ENCODE measurements around the gene KMT5B.

The KMT5B gene

GRCh38 chr11:68215524-68216170, 2.6 kb upstream of the KMT5B start:
- DNase-seq (ENCODE audit: low read depth) = no peak

- peak; percentile 16 for DNase-seq (ENCODE audit: low read depth)
These were observed 2.0 kb upstream of the KMT5B start for GRCh38 chr11:68215087-68215445.

GRCh38 chr11:68214173-68215086, 1.3 kb upstream of the KMT5B start:
- DNase-seq (ENCODE audit: low read depth) = no peak

- DNase-seq (ENCODE audit: low read depth) = peak; percentile 71
These were observed 568 bp upstream of the KMT5B start for GRCh38 chr11:68213555-68214172.

- DNase-seq (ENCODE audit: low read depth) = peak; percentile 36
These were observed 518 bp downstream of the KMT5B start for GRCh38 chr11:68212421-68213134.

- no peak for DNase-seq (ENCODE audit: low read depth)
These were observed 1.6 kb downstream of the KMT5B start for GRCh38 chr11:68211546-68211945.

GRCh38 chr11:68206211-68206610, 6.9 kb downstream of the KMT5B start:
- DNase-seq (ENCODE audit: low read depth) = no peak

- no peak for DNase-seq (ENCODE audit: low read depth)
These were observed 8.7 kb downstream of the KMT5B start for GRCh38 chr11:68204402-68204801.

GRCh38 chr11:68202165-68202564, 10.9 kb downstream of the KMT5B start:
- no peak for DNase-seq (ENCODE audit: low read depth)

- no peak for DNase-seq (ENCODE audit: low read depth)
These were observed 11.6 kb downstream of the KMT5B start for GRCh38 chr11:68201492-68201891.

- DNase-seq (ENCODE audit: low read depth) = no peak
These were observed 12.5 kb downstream of the KMT5B start for GRCh38 chr11:68200639-68201038.

- no peak for DNase-seq (ENCODE audit: low read depth)
These were observed 13.7 kb downstream of the KMT5B start for GRCh38 chr11:68199295-68199987.

- DNase-seq (ENCODE audit: low read depth) = no peak
These were observed 16.9 kb downstream of the KMT5B start for GRCh38 chr11:68196219-68196618.

- DNase-seq (ENCODE audit: low read depth) = no peak
These were observed 18.3 kb downstream of the KMT5B start for GRCh38 chr11:68194675-68195294.

- DNase-seq (ENCODE audit: low read depth) = no peak
These were observed 20.1 kb downstream of the KMT5B start for GRCh38 chr11:68193018-68193417.

- no peak for DNase-seq (ENCODE audit: low read depth)
These were observed 21.2 kb downstream of the KMT5B start for GRCh38 chr11:68191661-68192579.

GRCh38 chr11:68189888-68190287, 23.2 kb downstream of the KMT5B start:
- no peak for DNase-seq (ENCODE audit: low read depth)

GRCh38 chr11:68189082-68189481, 24.0 kb downstream of the KMT5B start:
- DNase-seq (ENCODE audit: low read depth) = no peak

GRCh38 chr11:68186061-68186460, 27.0 kb downstream of the KMT5B start:
- no peak for DNase-seq (ENCODE audit: low read depth)
